Measurements from ENCODE around the gene CPNE4. TPM values are rescaled to one million over a fixed set of nuclear protein-coding genes. Genes with fewer than 3 reads are reported as not detected.

Gene CPNE4
- total RNA-seq, 1 experiment from 2014 or later: 1.9 TPM

GRCh38 chr3:131738095-131738494 lies 296.7 kb downstream of the CPNE4 start:
- Histone ChIP-seq H4K20me1 (ENCODE audit: control insufficient read depth, insufficient read depth, insufficient read length) (no peaks in the 10 kb centered on the region), H3K14ac (ENCODE audit: insufficient read depth, low read length) (no peak overlapping the region), H3T11ph (ENCODE audit: low read length) (no peak overlapping the region), H2BK120ac (ENCODE audit: low read depth, low read length, poor library complexity, severe bottlenecking) (no peak overlapping the region), H2BK12ac (ENCODE audit: insufficient read length, low read depth, low read length) (no peak overlapping the region), H4K91ac (ENCODE audit: insufficient read length, low read depth, low read length) (no peak overlapping the region), H3K27me3 (ENCODE audit: insufficient read depth, low read length) (no peaks in the 10 kb centered on the region), H2BK20ac (ENCODE audit: low read depth, low read length, poor library complexity, severe bottlenecking) (no peak overlapping the region), H2BK15ac (ENCODE audit: low read depth, low read length) (no peak overlapping the region), H4K8ac (replicated peaks; ENCODE audit: insufficient read length, low read depth, low read length) (no peak overlapping the region), H2BK5ac (ENCODE audit: insufficient read length, low read length) (no peak overlapping the region), H2AK5ac (ENCODE audit: insufficient read length, low read length) (no peak overlapping the region), H3K23ac (ENCODE audit: insufficient read length, low read depth, low read length) (no peak overlapping the region), H3K79me1 (ENCODE audit: insufficient read depth, low read depth, low read length, poor library complexity, severe bottlenecking) (no peaks in the 10 kb centered on the region), H3K9me3 (ENCODE audit: control insufficient read depth, low read depth, low read length) (no peaks in the 10 kb centered on the region), H3K18ac (ENCODE audit: insufficient read length, low read depth, low read length) (no peak overlapping the region), H3K56ac (ENCODE audit: insufficient read length, low read depth, low read length) (no peak overlapping the region), H2AFZ (ENCODE audit: low read length) (no peak overlapping the region), H3K4ac (ENCODE audit: low read depth, low read length) (no peak overlapping the region), H3K27ac (ENCODE audit: insufficient read length, low read depth, low read length) (no peak overlapping the region), H3K9ac (ENCODE audit: extremely low read depth, insufficient read length, low read length) (no peak overlapping the region), H3K23me2 (ENCODE audit: insufficient read length, low read depth, low read length, poor library complexity, severe bottlenecking) (no peaks in the 10 kb centered on the region), H3K4me1 (ENCODE audit: insufficient read depth, low read length) (no peaks in the 10 kb centered on the region), H3K79me2 (ENCODE audit: insufficient read depth, low read length) (no peaks in the 10 kb centered on the region), H3K4me2 (ENCODE audit: insufficient read depth, insufficient read length, low read length) (no peak overlapping the region), H4K5ac (ENCODE audit: insufficient read length, low read depth, low read length) (no peak overlapping the region)
- no peak for TF ChIP-seq CTCF (conservative IDR thresholded peaks at IDR 0.05)
- no CpG with 5 or more reads among the region's 2 CpGs for WGBS (ENCODE audit: extremely low coverage, insufficient read length, low lambda C conversion rate)
- no peaks in the 10 kb centered on the region for H3K9me3 Mint-ChIP-seq
- peaks cover 5% of the 10 kb centered on the region in 2 experiments for H3K4me1 Mint-ChIP-seq
- no peaks in the 10 kb centered on the region for H3K27me3 Mint-ChIP-seq (ENCODE audit: low read depth)
- no peak overlapping the region for H3K27ac Mint-ChIP-seq
- DNase-seq: no peak
- H3K4me3 Mint-ChIP-seq: no peak overlapping the region
- no peaks in the 10 kb centered on the region for H3K36me3 Mint-ChIP-seq (ENCODE audit: insufficient read depth in 1 of 3, low read depth in 3 of 3)
